Measurements from ENCODE around the gene ABHD18.
A peak's percentile ranks its signal among the peaks of the same experiment; 100 is the strongest.

DNA sequence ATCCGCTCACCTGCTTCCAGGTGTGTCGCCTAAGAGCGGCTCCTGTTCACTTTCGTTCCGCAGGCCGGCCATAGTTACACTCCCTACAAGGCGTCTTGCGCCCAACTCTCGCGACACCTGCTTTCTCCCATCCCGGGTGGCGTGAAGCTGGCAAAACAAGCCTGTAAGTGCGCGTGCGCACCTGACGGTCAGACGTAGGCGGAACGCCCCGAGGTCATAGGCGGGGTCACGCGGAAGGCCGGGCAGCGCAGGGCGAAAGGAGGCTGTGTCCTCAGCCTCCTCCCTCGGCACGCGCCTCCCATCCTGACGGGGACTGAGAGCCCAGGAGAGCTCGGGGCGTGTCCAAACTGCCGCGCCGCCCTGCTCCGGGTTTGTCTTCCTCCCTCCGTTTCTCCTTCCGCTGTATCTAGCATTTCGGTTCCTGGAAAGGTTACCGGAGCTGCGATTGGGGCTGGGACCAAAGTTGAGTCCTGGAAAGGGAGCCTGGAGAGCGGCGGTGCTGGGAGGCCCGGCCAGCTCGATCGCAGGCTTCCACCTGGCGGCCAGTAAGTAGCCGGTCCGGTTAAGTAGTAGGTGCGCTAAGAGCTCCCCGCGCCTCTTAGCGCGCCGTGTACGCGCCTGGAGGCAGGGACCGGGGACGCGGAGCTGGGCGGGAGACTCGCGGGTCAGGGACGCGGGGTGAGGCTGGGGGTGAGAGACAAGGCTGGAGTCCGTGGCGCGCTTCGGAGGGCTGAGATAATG lies at the start of gene ABHD18, which contains the start of gene MFSD8:
- TF ChIP-seq POLR2A (IDR thresholded peaks at IDR 0.05) (peak; percentile 43), POLR2AphosphoS5 (IDR thresholded peaks at IDR 0.05) (peak; percentile 65 to 87 (median 85))
- TF ChIP-seq, protein P1, sequence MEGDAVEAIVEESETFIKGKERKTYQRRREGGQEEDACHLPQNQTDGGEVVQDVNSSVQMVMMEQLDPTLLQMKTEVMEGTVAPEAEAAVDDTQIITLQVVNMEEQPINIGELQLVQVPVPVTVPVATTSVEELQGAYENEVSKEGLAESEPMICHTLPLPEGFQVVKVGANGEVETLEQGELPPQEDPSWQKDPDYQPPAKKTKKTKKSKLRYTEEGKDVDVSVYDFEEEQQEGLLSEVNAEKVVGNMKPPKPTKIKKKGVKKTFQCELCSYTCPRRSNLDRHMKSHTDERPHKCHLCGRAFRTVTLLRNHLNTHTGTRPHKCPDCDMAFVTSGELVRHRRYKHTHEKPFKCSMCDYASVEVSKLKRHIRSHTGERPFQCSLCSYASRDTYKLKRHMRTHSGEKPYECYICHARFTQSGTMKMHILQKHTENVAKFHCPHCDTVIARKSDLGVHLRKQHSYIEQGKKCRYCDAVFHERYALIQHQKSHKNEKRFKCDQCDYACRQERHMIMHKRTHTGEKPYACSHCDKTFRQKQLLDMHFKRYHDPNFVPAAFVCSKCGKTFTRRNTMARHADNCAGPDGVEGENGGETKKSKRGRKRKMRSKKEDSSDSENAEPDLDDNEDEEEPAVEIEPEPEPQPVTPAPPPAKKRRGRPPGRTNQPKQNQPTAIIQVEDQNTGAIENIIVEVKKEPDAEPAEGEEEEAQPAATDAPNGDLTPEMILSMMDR (IDR thresholded peaks at IDR 0.05), result peak in 2 of 3 donors; percentile 61 to 70
